ENCODE results near the gene UNKL.

The UNKL gene

GRCh38 chr16:1323296-1324239 lies 90.9 kb downstream of the UNKL start:
- no peak for DNase-seq

- no peak for DNase-seq
Measured at GRCh38 chr16:1322407-1322806, 92.1 kb downstream of the UNKL start.

GRCh38 chr16:1320658-1321240 lies 93.8 kb downstream of the UNKL start:
- DNase-seq, result no peak

- DNase-seq, result no peak
Measured at GRCh38 chr16:1320097-1320496, 94.4 kb downstream of the UNKL start.

- DNase-seq, result no peak
Measured at GRCh38 chr16:1319041-1319440, 95.5 kb downstream of the UNKL start.

GRCh38 chr16:1318268-1318545 lies 96.3 kb downstream of the UNKL start:
- DNase-seq, result no peak

GRCh38 chr16:1317479-1318267 lies 96.8 kb downstream of the UNKL start:
- DNase-seq, result no peak

GRCh38 chr16:1316033-1316405 lies 98.5 kb downstream of the UNKL start:
- no peak for DNase-seq

- DNase-seq, result no peak
Measured at GRCh38 chr16:1315081-1316032, 99.1 kb downstream of the UNKL start.

GRCh38 chr16:1314399-1315068 lies 100.0 kb downstream of the UNKL start:
- DNase-seq, result no peak

GRCh38 chr16:1313721-1314369 lies 100.7 kb downstream of the UNKL start:
- no peak for DNase-seq
